ENCODE measurements around the gene C1orf105.

DNA sequence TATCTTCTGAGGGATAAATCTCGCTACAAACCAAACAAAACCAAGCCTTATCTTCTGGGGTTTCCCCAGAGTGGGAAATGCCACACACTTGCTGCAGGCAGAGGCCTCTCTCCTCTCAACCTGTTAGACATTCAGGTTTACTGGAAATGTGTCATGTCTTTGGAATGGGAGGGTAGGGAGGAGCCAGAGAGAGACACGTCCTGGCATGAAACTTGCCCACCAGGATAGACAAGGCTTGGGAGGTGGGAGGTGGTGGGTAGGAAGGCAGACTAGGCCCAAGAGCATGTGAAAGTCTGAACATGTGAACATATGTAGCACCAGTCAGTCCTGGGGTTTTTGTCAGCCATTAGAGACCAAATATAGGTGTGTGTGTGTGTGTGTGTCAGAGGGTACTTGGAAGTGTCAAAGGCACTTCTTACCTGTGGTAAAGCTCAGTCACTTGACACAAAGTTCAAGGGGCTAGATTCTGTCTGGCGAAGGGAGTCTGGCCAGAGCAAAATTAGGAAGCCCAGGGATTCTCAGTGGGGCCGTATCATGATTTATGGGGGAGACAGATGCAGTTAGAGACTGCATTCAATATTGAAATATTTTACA, 55.8 kb downstream of the C1orf105 start:
- no peak for TF ChIP-seq POLR2A (IDR thresholded peaks at IDR 0.05)
- TF ChIP-seq, protein P1, sequence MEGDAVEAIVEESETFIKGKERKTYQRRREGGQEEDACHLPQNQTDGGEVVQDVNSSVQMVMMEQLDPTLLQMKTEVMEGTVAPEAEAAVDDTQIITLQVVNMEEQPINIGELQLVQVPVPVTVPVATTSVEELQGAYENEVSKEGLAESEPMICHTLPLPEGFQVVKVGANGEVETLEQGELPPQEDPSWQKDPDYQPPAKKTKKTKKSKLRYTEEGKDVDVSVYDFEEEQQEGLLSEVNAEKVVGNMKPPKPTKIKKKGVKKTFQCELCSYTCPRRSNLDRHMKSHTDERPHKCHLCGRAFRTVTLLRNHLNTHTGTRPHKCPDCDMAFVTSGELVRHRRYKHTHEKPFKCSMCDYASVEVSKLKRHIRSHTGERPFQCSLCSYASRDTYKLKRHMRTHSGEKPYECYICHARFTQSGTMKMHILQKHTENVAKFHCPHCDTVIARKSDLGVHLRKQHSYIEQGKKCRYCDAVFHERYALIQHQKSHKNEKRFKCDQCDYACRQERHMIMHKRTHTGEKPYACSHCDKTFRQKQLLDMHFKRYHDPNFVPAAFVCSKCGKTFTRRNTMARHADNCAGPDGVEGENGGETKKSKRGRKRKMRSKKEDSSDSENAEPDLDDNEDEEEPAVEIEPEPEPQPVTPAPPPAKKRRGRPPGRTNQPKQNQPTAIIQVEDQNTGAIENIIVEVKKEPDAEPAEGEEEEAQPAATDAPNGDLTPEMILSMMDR (IDR thresholded peaks at IDR 0.05) = no peak

Measured in suprapubic skin (tissue), 3 donors.